Activated CD4-positive, alpha-beta T cell treated with anti-CD3 and anti-CD28 coated beads, Interleukin-2, Interleukin-6, amounts not matched to agents 100 ng/mL and 50 ng/mL, durations not matched to agents 16 hours and 8 hours (primary cell): ENCODE results near the gene ZBTB14.
A peak's percentile ranks its signal among the peaks of the same experiment; 100 is the strongest.

Experiments used
- DNase-seq: peaks from one replicate; pipeline ENCODE4 v3.0.0-alpha.2; 2020

ZBTB14 gene, protein sequence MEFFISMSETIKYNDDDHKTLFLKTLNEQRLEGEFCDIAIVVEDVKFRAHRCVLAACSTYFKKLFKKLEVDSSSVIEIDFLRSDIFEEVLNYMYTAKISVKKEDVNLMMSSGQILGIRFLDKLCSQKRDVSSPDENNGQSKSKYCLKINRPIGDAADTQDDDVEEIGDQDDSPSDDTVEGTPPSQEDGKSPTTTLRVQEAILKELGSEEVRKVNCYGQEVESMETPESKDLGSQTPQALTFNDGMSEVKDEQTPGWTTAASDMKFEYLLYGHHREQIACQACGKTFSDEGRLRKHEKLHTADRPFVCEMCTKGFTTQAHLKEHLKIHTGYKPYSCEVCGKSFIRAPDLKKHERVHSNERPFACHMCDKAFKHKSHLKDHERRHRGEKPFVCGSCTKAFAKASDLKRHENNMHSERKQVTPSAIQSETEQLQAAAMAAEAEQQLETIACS

GRCh38 chr18:5295231-5295920, at the start of gene ZBTB14:
TSS of gene ZBTB14 (minus strand) at chr18:5295726. CDS start at chr18:5293246, 2,480 bp downstream.
- DNase-seq = peak; percentile 58

DNA sequence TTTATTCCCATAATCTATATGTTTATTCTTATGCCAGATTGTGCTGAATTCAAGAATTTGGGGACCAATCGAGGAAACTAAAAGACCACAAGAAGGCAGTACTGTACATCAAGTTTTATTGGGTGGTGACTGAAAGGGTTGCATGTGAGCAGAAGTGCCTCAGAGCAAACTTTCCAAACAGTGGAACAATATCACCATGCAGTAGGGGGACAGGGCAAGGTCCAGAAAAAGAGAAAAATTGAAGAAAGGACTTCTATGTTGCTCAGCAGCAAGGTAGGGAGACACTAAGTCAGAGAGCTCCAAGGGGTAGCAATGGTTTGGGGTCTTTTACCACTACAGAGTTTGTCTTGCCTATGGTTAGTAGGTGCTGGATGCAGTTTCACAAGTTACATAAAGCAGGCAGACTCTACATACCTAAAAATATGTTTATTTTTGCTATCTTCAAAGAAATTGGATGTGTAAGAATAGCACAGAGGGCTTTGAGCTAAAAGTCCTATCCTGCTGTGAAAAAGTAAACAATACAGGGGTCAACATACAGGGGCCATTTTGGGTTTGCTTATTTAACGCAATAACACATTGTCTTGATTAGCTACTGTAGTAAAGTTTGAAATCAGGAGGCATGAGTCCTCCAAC, 43.8 kb upstream of the ZBTB14 start:
- no peak for DNase-seq

DNA sequence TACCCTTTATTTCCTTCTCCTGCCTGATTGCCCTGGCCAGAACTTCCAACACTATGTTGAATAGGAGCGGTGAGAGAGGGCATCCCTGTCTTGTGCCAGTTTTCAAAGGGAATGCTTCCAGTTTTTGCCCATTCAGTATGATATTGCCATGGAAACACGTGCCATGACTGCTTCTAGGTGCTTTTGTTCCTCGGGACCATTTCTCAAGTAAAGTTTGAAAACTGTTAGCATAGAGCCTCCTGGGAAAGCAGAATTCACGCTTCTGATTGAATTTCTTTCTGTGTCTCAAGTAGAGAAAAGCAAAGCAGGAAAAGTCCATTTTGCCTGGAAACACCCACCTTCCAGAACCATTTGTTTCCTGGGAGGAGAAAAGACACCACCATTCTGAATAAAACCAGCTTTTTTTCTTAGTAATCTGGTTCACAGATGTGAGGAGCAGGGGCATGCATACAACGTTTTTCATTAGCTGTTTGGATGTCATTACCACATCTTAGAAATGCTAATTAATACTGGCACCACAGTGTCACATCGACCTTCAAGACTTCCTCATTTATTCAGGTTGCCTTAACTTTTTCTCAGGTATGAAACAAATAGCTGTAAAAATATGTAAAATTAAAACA, 39.0 kb upstream of the ZBTB14 start:
- no peak for DNase-seq

DNA sequence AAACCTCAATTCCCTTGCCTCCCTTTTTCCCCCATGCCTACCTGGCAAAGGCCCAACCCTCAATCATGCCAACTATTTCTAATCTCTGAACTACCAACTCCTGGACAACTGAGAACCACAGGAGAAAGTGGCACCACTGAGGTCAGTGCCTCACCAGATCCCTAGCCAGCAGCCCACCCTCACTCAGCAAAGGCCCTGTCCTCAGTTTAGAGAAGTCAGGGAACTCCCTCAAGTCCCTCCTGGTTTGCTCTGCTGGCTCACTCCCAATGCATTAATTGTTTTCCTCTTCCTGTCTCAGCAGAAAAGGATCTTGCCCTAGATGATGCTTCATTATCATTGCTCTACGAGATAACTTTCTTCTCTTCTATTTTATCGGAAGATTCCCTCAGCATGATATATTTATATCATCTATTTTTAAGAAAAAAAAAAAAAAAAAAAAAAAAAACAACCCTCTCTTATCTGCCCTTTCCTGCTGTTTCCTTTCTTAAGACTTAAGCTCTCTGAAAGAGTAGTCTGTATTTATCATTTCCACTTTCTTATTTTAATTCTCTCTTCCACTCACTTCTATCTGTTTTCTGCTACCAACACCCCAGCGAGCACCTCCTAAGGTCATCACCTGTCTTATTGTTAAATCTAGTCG, 22.7 kb upstream of the ZBTB14 start:
- DNase-seq = no peak

DNA sequence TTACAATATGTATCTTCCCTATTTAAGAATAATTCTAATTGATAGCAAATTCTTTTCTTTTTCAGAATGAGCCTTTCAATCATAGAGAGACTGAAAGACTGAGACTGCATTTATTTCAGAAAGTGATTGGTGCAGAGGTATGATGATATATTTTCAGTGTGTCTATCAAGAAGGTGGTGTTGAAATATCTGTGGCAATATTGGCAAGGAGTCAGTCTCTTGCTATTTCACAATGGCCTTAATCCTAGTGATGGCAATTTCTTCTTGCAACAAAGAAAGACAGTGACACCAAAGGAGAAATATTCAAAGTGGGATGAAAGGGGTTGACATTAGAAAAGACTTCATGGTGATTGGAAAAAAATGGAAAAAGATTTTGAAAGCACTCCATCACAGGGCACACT, 21.7 kb upstream of the ZBTB14 start:
- no peak for DNase-seq

GRCh38 chr18:5315838-5316237, 20.3 kb upstream of the ZBTB14 start:
- DNase-seq = no peak

GRCh38 chr18:5311301-5311989, 15.9 kb upstream of the ZBTB14 start:
- no peak for DNase-seq

GRCh38 chr18:5309888-5310470, 14.5 kb upstream of the ZBTB14 start:
- peak; percentile 60 for DNase-seq

- DNase-seq = no peak
These were observed 10.3 kb upstream of the ZBTB14 start for GRCh38 chr18:5305835-5306234.

DNA sequence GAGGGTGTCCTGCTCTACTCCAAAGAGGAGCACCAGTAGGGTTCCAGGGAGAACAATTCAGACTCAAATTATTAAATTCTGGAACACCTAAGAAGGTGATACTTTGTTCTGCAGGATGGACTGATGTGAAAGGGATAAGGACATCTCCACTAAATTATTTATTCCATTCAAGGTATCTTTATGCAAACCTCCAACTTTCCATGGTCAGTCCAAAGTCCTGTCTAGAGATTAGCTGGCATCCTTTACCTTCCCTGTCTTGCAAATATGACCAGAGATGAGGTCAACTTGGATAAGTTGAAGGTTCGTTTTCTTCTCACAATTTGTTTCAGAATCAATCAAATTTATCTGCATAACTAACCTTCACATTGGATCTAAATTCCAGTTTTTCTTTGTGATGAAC, 8.7 kb upstream of the ZBTB14 start:
- no peak for DNase-seq

DNA sequence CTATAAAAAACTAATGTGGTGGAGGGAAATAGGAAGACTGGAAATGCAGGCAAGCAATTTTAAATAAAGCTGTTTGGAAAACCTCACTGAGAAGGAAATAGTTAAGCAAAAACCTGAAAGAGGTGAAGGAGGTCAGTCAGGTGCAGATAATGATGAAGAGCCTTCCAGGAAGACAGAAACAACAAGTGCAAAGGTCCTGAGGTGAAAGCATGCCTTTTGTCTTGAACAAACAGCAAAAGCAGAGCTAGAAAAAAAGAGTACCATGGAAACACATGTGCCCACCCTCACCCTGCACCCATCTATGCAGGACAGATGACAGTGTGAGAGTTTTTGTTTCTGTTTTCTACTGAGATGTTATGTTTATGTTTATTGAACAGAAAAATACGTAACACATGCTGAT, 8.1 kb upstream of the ZBTB14 start:
- DNase-seq = no peak

DNA sequence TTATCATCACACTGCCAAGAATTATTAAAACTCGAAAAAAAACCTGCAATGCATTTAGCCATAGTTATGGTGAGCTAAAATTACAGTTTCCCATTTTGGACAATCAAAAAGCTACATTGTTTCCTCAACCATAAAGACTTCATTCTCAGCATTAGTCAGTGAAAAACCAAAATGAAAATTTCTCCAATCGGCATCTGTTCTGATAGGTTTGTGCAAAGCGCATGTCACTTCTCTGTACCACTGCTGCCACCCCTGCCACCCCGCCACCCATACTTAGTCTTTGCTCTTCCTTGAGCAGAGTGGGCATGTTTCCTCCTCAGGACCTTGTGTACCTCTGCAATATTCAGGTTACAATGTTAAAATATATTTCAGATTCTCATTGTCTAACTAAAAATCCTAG, 7.1 kb upstream of the ZBTB14 start:
- no peak for DNase-seq

- DNase-seq = no peak
These were observed 5.0 kb upstream of the ZBTB14 start for GRCh38 chr18:5300476-5301010.

GRCh38 chr18:5298156-5298852, 2.8 kb upstream of the ZBTB14 start:
- no peak for DNase-seq

GRCh38 chr18:5297597-5297996, 2.1 kb upstream of the ZBTB14 start:
- no peak for DNase-seq

- peak; percentile 70 for DNase-seq
These were observed 1.3 kb upstream of the ZBTB14 start for GRCh38 chr18:5296706-5297320.

- peak; percentile 95 for DNase-seq
These were observed 617 bp upstream of the ZBTB14 start for GRCh38 chr18:5295981-5296705.

GRCh38 chr18:5294457-5295230, 882 bp downstream of the ZBTB14 start:
- DNase-seq = peak; percentile 77

- DNase-seq = no peak
These were observed 1.4 kb downstream of the ZBTB14 start for GRCh38 chr18:5294113-5294456.
